Fibroblast of pulmonary artery (primary cell): Measurements from ENCODE around the gene DLGAP1.

ENCODE experiments used
- DNase-seq: peaks from one replicate; pipeline ENCODE4 v3.0.0-alpha.2; 2010; ENCODE audit warnings: low read depth
- H3K4me3 ChIP-seq: replicated peaks from 2 replicates; pipeline ENCODE4 v1.5.1; 2011; ENCODE audit warnings: low read depth, mild to moderate bottlenecking, control low read depth, low read length, moderate library complexity
- TF ChIP-seq, protein P1 (sequence below): IDR thresholded peaks from 2 replicates; pipeline ENCODE4 v1.5.1; 2011; ENCODE audit warnings: mild to moderate bottlenecking, control low read depth, low read length, inconsistent platforms; ENCODE audit errors: missing control alignments

Gene DLGAP1

DNA sequence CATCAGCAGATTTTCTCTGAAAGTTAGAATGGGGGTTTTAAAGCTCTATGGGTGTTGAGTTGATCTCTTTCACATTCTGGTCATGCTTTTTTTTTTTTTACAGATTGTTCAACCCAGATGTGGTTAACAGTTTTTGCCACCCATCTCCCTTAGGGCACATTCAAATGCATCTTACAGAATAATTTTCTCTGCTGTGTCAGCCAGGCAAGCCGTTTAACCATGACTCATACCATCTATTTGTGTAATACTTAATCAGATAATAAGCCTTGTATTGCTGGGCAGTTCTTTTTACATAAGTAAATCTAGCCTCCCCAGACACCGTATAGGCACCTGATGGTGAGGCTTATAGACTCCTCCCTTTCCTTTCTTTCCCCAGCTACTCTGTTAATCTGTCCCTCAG, 943.1 kb downstream of the DLGAP1 start:
- TF ChIP-seq, protein P1, sequence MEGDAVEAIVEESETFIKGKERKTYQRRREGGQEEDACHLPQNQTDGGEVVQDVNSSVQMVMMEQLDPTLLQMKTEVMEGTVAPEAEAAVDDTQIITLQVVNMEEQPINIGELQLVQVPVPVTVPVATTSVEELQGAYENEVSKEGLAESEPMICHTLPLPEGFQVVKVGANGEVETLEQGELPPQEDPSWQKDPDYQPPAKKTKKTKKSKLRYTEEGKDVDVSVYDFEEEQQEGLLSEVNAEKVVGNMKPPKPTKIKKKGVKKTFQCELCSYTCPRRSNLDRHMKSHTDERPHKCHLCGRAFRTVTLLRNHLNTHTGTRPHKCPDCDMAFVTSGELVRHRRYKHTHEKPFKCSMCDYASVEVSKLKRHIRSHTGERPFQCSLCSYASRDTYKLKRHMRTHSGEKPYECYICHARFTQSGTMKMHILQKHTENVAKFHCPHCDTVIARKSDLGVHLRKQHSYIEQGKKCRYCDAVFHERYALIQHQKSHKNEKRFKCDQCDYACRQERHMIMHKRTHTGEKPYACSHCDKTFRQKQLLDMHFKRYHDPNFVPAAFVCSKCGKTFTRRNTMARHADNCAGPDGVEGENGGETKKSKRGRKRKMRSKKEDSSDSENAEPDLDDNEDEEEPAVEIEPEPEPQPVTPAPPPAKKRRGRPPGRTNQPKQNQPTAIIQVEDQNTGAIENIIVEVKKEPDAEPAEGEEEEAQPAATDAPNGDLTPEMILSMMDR: no peak
- no peak overlapping the region for H3K4me3 ChIP-seq
- DNase-seq: peak; percentile 58

DNA sequence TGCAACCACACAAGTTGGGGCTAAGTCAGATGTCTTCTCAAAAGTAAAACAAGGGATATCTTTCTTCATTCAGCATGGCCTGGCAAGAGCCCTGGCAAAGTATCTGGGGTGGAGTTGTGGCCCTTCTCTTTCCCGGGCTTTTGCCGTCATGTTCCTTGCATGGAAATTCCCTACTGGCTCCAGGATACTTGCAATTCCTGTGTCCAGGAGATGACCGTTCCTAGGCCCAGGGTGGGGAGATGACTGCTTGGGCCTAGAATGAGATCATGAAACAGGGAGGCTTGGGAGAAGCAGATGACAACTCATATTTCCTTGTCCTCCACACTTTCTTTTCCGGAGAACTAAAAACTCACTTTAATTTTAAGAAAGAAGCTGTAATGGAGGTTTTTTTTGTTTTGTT, 944.2 kb downstream of the DLGAP1 start:
- no peak for DNase-seq
- no peak overlapping the region for H3K4me3 ChIP-seq
- TF ChIP-seq, protein P1: no peak

DNA sequence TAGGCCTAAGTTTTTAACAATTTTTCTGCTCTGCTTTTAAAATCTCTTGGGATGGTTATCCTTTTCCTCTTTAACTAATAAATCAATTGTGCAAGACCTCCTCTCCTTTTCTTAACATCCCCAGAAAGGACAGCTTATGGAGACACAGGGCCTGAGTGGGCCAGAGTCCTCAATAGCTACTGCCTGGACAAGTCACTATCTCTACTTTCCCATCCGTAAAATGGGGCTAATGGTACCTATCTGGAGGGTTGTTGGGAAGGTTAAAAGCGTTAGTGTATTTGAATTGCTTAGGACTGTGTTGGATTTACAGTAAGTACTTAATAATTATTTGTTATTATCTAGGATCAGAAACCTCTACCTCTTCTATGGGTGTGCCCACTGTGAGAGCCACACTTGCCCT, 945.1 kb downstream of the DLGAP1 start:
- no peak overlapping the region for H3K4me3 ChIP-seq
- DNase-seq: no peak
- TF ChIP-seq, protein P1: no peak

DNA sequence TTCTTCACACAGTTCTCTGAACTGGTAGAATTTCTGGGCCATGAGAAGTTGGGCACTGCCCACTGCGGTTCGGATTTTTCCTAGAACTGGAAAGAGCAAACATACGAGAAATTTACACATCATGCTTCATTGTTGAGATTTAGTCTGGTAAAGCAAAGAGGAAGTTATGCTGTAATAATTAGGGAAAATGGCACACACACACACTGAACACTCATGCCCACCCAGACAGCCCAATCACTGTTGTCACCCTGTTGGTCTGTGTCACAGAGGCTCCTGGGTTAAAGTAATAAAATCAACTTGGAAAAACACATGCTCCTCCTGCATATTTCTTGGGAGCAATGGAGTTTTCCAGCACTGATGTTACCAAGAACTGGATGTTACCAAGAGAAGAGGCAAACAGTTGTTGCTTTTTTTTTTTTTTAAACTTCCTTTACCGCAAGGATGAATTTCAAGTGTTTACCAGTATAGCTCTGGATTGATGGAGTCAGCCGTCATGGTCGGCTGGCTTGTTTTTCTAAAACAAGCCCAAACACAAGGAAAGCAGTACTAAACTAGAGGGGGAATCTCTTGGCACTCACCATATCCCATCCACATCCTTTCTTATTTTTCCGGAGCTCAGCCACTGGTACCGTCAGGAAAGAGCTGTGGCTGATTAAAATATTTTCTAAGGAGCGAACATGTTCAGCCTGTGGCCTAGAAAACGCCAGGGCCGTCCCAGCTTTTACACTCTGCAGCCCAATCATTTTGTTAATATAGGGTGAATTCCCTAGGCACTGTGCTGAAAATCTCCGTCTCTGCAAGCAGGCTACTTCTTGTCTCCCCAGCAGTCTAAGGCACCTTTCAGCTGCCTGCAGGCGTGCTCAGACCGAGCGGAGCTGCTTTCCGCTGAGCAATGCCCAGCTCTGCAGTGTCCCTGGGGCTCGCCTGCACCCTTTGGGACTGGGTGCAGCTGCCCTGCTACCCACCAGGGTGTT, 946.2 kb downstream of the DLGAP1 start:
- H3K4me3 ChIP-seq: no peak overlapping the region
- no peak for DNase-seq
- TF ChIP-seq, protein P1: no peak

DNA sequence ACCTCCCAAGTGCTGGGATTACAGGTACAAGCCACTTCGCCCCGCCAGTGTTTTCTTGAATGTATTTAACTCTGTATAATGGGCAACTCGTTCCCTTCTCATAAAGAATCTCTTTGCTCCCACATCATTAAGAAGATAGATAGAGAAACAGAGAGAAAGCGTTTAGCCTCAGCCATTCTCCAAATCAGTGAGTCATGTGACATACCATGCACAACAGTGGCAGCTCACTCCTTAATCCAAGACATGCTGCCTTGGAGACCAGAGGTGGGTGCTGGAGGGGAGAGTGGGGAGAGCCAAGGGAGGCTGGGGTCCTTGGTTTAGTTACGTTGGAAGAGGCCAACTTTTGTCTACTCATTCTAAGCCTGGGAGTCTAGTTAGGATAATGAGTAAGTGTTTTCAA, 950.5 kb downstream of the DLGAP1 start:
- TF ChIP-seq, protein P1: no peak
- DNase-seq: no peak
- no peak overlapping the region for H3K4me3 ChIP-seq

DNA sequence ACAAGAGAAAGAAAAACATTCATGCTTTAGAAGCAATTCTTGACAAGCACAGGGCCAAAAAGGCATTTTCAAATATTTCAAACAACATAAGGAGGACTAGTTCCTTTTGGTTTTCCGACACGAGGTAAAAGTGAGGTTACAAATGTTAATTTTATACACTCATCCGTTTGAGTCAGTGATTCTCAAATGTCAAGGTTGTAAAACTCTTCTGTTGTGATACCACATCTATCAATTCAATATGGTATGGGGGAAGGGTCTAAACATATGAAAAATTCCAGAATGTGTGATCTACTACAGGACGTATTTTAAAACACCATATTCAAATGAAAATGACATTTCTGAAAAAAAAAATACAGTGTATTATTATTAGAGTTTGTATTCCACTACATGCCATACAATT, 952.5 kb downstream of the DLGAP1 start:
- TF ChIP-seq, protein P1: no peak
- H3K4me3 ChIP-seq: no peak overlapping the region
- no peak for DNase-seq
